ENCODE measurements around the gene KCNH6.

KCNH6 gene

GRCh38 chr17:63516910-63517824, 6.0 kb upstream of the KCNH6 start:
- H3K27me3 ChIP-seq (replicated peaks in 2 of 5; ENCODE audit: control insufficient read depth in 4 of 5, insufficient read depth in 5 of 5, low read length in 4 of 5) = peaks cover 0 to 22% (median 16%) of the 10 kb centered on the region in 5 experiments
- DNase-seq = no peak

GRCh38 chr17:63517825-63518534, 5.2 kb upstream of the KCNH6 start:
- H3K9me3 ChIP-seq (ENCODE audit: control extremely low read depth in 1 of 5, control insufficient read depth in 4 of 5, insufficient read depth in 2 of 5, low read depth in 1 of 5, low read length in 4 of 5) = no peaks in the 10 kb centered on the region
- no peak for DNase-seq
- no peaks in the 10 kb centered on the region for H3K36me3 ChIP-seq (ENCODE audit: control insufficient read depth in 4 of 4, insufficient read depth in 4 of 4, low read length in 3 of 4)
- H3K27me3 ChIP-seq (replicated peaks in 2 of 5; ENCODE audit: control insufficient read depth in 4 of 5, insufficient read depth in 5 of 5, low read length in 4 of 5) = peaks cover 0 to 22% (median 16%) of the 10 kb centered on the region in 5 experiments
- CTCF ChIA-PET = interaction anchor here (0.7 to 1.7 kb wide), 2 partner anchors 39 to 40 kb away, joined by 3 to 4 read pairs; no protein-coding TSS in a partner anchor
- WGBS (ENCODE audit: insufficient coverage) = 85% methylated on average over 8 of the region's 8 CpGs
- POLR2A ChIA-PET = no interaction called here
- H3K4me3 ChIP-seq (ENCODE audit: control insufficient read depth in 1 of 7, extremely low read depth in 1 of 7, insufficient read depth in 4 of 7, low read depth in 2 of 7, low read length in 6 of 7) = no peak overlapping the region
- H3K4me1 ChIP-seq (ENCODE audit: control extremely low read depth in 1 of 4, control insufficient read depth in 4 of 4, insufficient read depth in 4 of 4, low read length in 3 of 4) = no peaks in the 10 kb centered on the region
- H3K27ac ChIP-seq (ENCODE audit: insufficient read depth in 1 of 2, low read depth in 1 of 2, low read length in 2 of 2, poor library complexity in 1 of 2, severe bottlenecking in 2 of 2) = no peak overlapping the region

More at GRCh38 chr17:63516910-63517824, 6.0 kb upstream of the KCNH6 start:
- Histone ChIP-seq H3K4me3 (ENCODE audit: control insufficient read depth in 1 of 7, extremely low read depth in 1 of 7, insufficient read depth in 4 of 7, low read depth in 2 of 7, low read length in 6 of 7) (no peak overlapping the region), H3K9me3 (ENCODE audit: control extremely low read depth in 1 of 5, control insufficient read depth in 4 of 5, insufficient read depth in 2 of 5, low read depth in 1 of 5, low read length in 4 of 5) (no peaks in the 10 kb centered on the region), H3K4me1 (ENCODE audit: control extremely low read depth in 1 of 4, control insufficient read depth in 4 of 4, insufficient read depth in 4 of 4, low read length in 3 of 4) (no peaks in the 10 kb centered on the region), H3K36me3 (ENCODE audit: control insufficient read depth in 4 of 4, insufficient read depth in 4 of 4, low read length in 3 of 4) (no peaks in the 10 kb centered on the region), H3K27ac (ENCODE audit: insufficient read depth in 1 of 2, low read depth in 1 of 2, low read length in 2 of 2, poor library complexity in 1 of 2, severe bottlenecking in 2 of 2) (no peak overlapping the region)
- 86% methylated on average over 5 of the region's 6 CpGs for WGBS (ENCODE audit: insufficient coverage)
- ChIA-PET POLR2A (no interaction called here), CTCF (interaction anchor here (0.7 kb wide), 1 partner anchor 38 kb away, joined by 3 read pairs; no protein-coding TSS in a partner anchor)

- Histone ChIP-seq H3K27ac (ENCODE audit: insufficient read depth in 1 of 2, low read depth in 1 of 2, low read length in 2 of 2, poor library complexity in 1 of 2, severe bottlenecking in 2 of 2) (no peak overlapping the region), H3K27me3 (replicated peaks in 2 of 5; ENCODE audit: control insufficient read depth in 4 of 5, insufficient read depth in 5 of 5, low read length in 4 of 5) (peaks cover 0 to 33% (median 21%) of the 10 kb centered on the region in 5 experiments), H3K4me3 (ENCODE audit: control insufficient read depth in 1 of 7, extremely low read depth in 1 of 7, insufficient read depth in 4 of 7, low read depth in 2 of 7, low read length in 6 of 7) (no peak overlapping the region), H3K4me1 (ENCODE audit: control extremely low read depth in 1 of 4, control insufficient read depth in 4 of 4, insufficient read depth in 4 of 4, low read length in 3 of 4) (peaks cover 0 to 4% (median 3%) of the 10 kb centered on the region in 4 experiments), H3K36me3 (ENCODE audit: control insufficient read depth in 4 of 4, insufficient read depth in 4 of 4, low read length in 3 of 4) (no peaks in the 10 kb centered on the region), H3K9me3 (ENCODE audit: control extremely low read depth in 1 of 5, control insufficient read depth in 4 of 5, insufficient read depth in 2 of 5, low read depth in 1 of 5, low read length in 4 of 5) (no peaks in the 10 kb centered on the region)
- ChIA-PET POLR2A (no interaction called here), CTCF (interaction anchor here (0.6 to 1.7 kb wide), 2 partner anchors 41 to 92 kb away, joined by 3 to 4 read pairs; no protein-coding TSS in a partner anchor)
- no CpG with 5 or more reads among the region's 1 CpG for WGBS (ENCODE audit: insufficient coverage)
- no peak for DNase-seq
These were observed 3.9 kb upstream of the KCNH6 start for GRCh38 chr17:63519116-63519881.

GRCh38 chr17:63519972-63520882, 2.9 kb upstream of the KCNH6 start:
- H3K4me3 ChIP-seq (ENCODE audit: control insufficient read depth in 1 of 7, extremely low read depth in 1 of 7, insufficient read depth in 4 of 7, low read depth in 2 of 7, low read length in 6 of 7) = no peak overlapping the region
- H3K27ac ChIP-seq (ENCODE audit: insufficient read depth in 1 of 2, low read depth in 1 of 2, low read length in 2 of 2, poor library complexity in 1 of 2, severe bottlenecking in 2 of 2) = no peak overlapping the region
- no peak for DNase-seq
- CTCF ChIA-PET = no interaction called here
- H3K36me3 ChIP-seq (ENCODE audit: control insufficient read depth in 4 of 4, insufficient read depth in 4 of 4, low read length in 3 of 4) = no peaks in the 10 kb centered on the region
- peaks cover 2 to 38% (median 21%) of the 10 kb centered on the region in 5 experiments for H3K27me3 ChIP-seq (replicated peaks in 2 of 5; ENCODE audit: control insufficient read depth in 4 of 5, insufficient read depth in 5 of 5, low read length in 4 of 5)
- WGBS (ENCODE audit: insufficient coverage) = 57% methylated on average over 5 of the region's 5 CpGs
- POLR2A ChIA-PET = no interaction called here
- no peaks in the 10 kb centered on the region for H3K9me3 ChIP-seq (ENCODE audit: control extremely low read depth in 1 of 5, control insufficient read depth in 4 of 5, insufficient read depth in 2 of 5, low read depth in 1 of 5, low read length in 4 of 5)
- H3K4me1 ChIP-seq (ENCODE audit: control extremely low read depth in 1 of 4, control insufficient read depth in 4 of 4, insufficient read depth in 4 of 4, low read length in 3 of 4) = peaks cover 0 to 4% (median 3%) of the 10 kb centered on the region in 4 experiments

- Histone ChIP-seq H3K27ac (ENCODE audit: insufficient read depth in 1 of 2, low read depth in 1 of 2, low read length in 2 of 2, poor library complexity in 1 of 2, severe bottlenecking in 2 of 2) (no peak overlapping the region), H3K27me3 (replicated peaks in 2 of 5; ENCODE audit: control insufficient read depth in 4 of 5, insufficient read depth in 5 of 5, low read length in 4 of 5) (peaks cover 2 to 49% (median 12%) of the 10 kb centered on the region in 5 experiments), H3K36me3 (ENCODE audit: control insufficient read depth in 4 of 4, insufficient read depth in 4 of 4, low read length in 3 of 4) (no peaks in the 10 kb centered on the region), H3K4me3 (ENCODE audit: control insufficient read depth in 1 of 7, extremely low read depth in 1 of 7, insufficient read depth in 4 of 7, low read depth in 2 of 7, low read length in 6 of 7) (no peak overlapping the region), H3K9me3 (ENCODE audit: control extremely low read depth in 1 of 5, control insufficient read depth in 4 of 5, insufficient read depth in 2 of 5, low read depth in 1 of 5, low read length in 4 of 5) (no peaks in the 10 kb centered on the region), H3K4me1 (ENCODE audit: control extremely low read depth in 1 of 4, control insufficient read depth in 4 of 4, insufficient read depth in 4 of 4, low read length in 3 of 4) (peaks cover 0 to 4% (median 3%) of the 10 kb centered on the region in 4 experiments)
- 99% methylated on average over 14 of the region's 14 CpGs for WGBS (ENCODE audit: insufficient coverage)
- ChIA-PET POLR2A (no interaction called here), CTCF (interaction anchor here (1.1 kb wide), 1 partner anchor 99 kb away, joined by 4 read pairs; no protein-coding TSS in a partner anchor)
- no peak for DNase-seq
These were observed 893 bp downstream of the KCNH6 start for GRCh38 chr17:63524051-63524450.
